GM23338 (cell line): ENCODE measurements around the gene KLHL12. TPM values are rescaled to one million over a fixed set of nuclear protein-coding genes. Genes with fewer than 3 reads are reported as not detected.
"Not testable (repeated sequence)": the region's sequence is repeated elsewhere in the genome, so short reads cannot be mapped to it uniquely, and the experiment has no call there.

ENCODE experiments used
- ATAC-seq: fragments of 200-7000 bp; cut with Tn5 transposase; 3 replicates; pipeline ENCODE4 v1.9.1; 2020
- DNase-seq: peaks from one replicate; pipeline ENCODE4 v3.0.0-alpha.2; 2015; ENCODE audit warnings: low spot score
- H2AFZ ChIP-seq: fragments of 200-600 bp; sonication (generic); 2 replicates; pipeline ENCODE4 v1.8.0; 2016; ENCODE audit warnings: antibody characterized with exemption, mild to moderate bottlenecking, moderate library complexity
- H3F3A ChIP-seq: fragments of 200-600 bp; sonication (generic); replicated peaks from 2 replicates; pipeline ENCODE4 v1.8.0; 2017; ENCODE audit warnings: antibody characterized with exemption, mixed run types, low read depth
- H3K27ac ChIP-seq: fragments of 200-600 bp; sonication (generic); 2 replicates; pipeline ENCODE4 v1.6.1; 2016; ENCODE audit warnings: low read depth
- H3K27me3 ChIP-seq: fragments of 200-600 bp; sonication (generic); 2 replicates; pipeline ENCODE4 v1.8.0; 2016; ENCODE audit warnings: mild to moderate bottlenecking, mixed run types, moderate library complexity; ENCODE audit not compliant: insufficient read depth
- H3K36me3 ChIP-seq: fragments of 200-600 bp; sonication (generic); 2 replicates; pipeline ENCODE4 v1.8.0; 2016; ENCODE audit warnings: mild to moderate bottlenecking; ENCODE audit not compliant: insufficient read depth
- H3K4me1 ChIP-seq: fragments of 200-600 bp; sonication (generic); 2 replicates; pipeline ENCODE4 v1.8.0; 2016; ENCODE audit warnings: mild to moderate bottlenecking, moderate library complexity; ENCODE audit not compliant: insufficient read depth
- H3K4me2 ChIP-seq: fragments of 200-600 bp; sonication (generic); 2 replicates; pipeline ENCODE4 v1.7.1; 2017; ENCODE audit warnings: mixed run types
- H3K4me3 ChIP-seq: fragments of 200-600 bp; sonication (generic); 2 replicates; pipeline ENCODE4 v1.6.1; 2016; ENCODE audit warnings: mixed run types
- H3K79me2 ChIP-seq: fragments of 200-600 bp; sonication (generic); replicated peaks from 2 replicates; pipeline ENCODE4 v1.8.0; 2017; ENCODE audit warnings: mild to moderate bottlenecking; ENCODE audit not compliant: insufficient read depth
- H3K9me2 ChIP-seq: fragments of 200-600 bp; sonication (generic); 2 replicates; pipeline ENCODE4 v1.8.0; 2017; ENCODE audit not compliant: insufficient read depth
- H4K20me1 ChIP-seq: fragments of 200-600 bp; sonication (generic); replicated peaks from 2 replicates; pipeline ENCODE4 v1.8.0; 2017; ENCODE audit warnings: mild to moderate bottlenecking; ENCODE audit not compliant: insufficient read depth
- H3K27ac Mint-ChIP-seq: 2 replicates; pipeline ENCODE4 v1.8.0; 2020; ENCODE audit warnings: inconsistent platforms, mild to moderate bottlenecking, moderate library complexity, mixed read lengths
- H3K27me3 Mint-ChIP-seq: 3 replicates; pipeline ENCODE4 v1.8.0; 2022; ENCODE audit warnings: low read depth, mild to moderate bottlenecking, moderate library complexity, mixed read lengths, inconsistent platforms; ENCODE audit not compliant: insufficient read depth, poor library complexity
- H3K36me3 Mint-ChIP-seq: 3 replicates; pipeline ENCODE4 v1.8.0; 2021; ENCODE audit warnings: low read depth, mild to moderate bottlenecking, inconsistent platforms, moderate library complexity, mixed read lengths
- H3K4me1 Mint-ChIP-seq: 3 replicates; pipeline ENCODE4 v1.8.0; 2020; ENCODE audit warnings: mild to moderate bottlenecking, inconsistent platforms, mixed read lengths
- H3K4me3 Mint-ChIP-seq: 3 replicates; pipeline ENCODE4 v1.8.0; 2021; ENCODE audit warnings: moderate library complexity, mild to moderate bottlenecking, inconsistent platforms, mixed read lengths
- H3K9me3 Mint-ChIP-seq: 3 replicates; pipeline ENCODE4 v1.8.0; 2020; ENCODE audit warnings: moderate library complexity, mild to moderate bottlenecking, inconsistent platforms, mixed read lengths
- polyA plus RNA-seq: library from polyadenylated mRNA; unstranded; fragments of >200 nt; fragmentation: Nextera tagmentation; extraction: Ambion mirVana; gene quantifications from 2 replicates; pipeline ENCODE4 v1.2.1, GENCODE V29; 2016
- total RNA-seq: library from RNA; depleted of rRNA; stranded (reverse); fragments of >200 nt; shearing (Covaris generic); gene quantifications from 2 replicates; pipeline ENCODE4 v1.2.3, GENCODE V29; 2014
- TF ChIP-seq, protein P1 (sequence below): fragments of 250-450 bp; sonication (Bioruptor Pico); IDR thresholded peaks from 2 replicates; pipeline ENCODE4 v1.5.0; 2020; ENCODE audit warnings: mild to moderate bottlenecking, moderate library complexity

Gene KLHL12
- total and polyA plus RNA-seq, 2 experiments from 2014 or later, result 14.6 to 27.5 TPM

DNA sequence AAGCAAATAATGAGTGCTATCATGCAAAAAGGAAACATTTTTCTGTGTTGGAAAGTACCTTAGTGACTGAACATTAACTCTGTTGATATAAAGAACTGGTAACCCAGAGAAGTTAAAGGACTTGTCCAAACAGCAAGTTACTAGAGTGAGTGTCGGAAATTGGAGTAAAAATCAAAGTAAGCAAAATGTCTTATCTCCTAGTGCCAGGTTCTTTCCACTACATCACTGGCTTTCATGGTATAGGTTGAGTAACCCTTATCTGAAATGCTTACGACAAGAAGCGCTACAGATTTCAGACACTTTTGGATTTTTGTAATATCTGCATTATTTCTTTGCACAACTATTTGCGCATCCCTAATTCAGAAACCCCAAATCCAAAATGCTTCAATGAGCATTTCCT is 21.7 kb downstream of the KLHL12 start:
- no peaks in the 10 kb centered on the region for H3F3A ChIP-seq
- no peak for ATAC-seq
- peaks cover 15% of the 10 kb centered on the region for H3K36me3 ChIP-seq
- no peak overlapping the region for H3K4me2 ChIP-seq
- Mint-ChIP-seq H3K27me3 (peaks cover 2% of the 10 kb centered on the region), H3K27ac (no peak overlapping the region), H3K4me3 (no peak overlapping the region), H3K36me3 (peaks cover 13% of the 10 kb centered on the region), H3K4me1 (no peaks in the 10 kb centered on the region), H3K9me3 (no peaks in the 10 kb centered on the region)
- no peak overlapping the region for H2AFZ ChIP-seq
- no peaks in the 10 kb centered on the region for H3K4me1 ChIP-seq
- no peak overlapping the region for H3K4me3 ChIP-seq
- H3K27me3 ChIP-seq, result no peaks in the 10 kb centered on the region
- no peak for DNase-seq
- no peaks in the 10 kb centered on the region for H3K9me2 ChIP-seq
- TF ChIP-seq, protein P1, sequence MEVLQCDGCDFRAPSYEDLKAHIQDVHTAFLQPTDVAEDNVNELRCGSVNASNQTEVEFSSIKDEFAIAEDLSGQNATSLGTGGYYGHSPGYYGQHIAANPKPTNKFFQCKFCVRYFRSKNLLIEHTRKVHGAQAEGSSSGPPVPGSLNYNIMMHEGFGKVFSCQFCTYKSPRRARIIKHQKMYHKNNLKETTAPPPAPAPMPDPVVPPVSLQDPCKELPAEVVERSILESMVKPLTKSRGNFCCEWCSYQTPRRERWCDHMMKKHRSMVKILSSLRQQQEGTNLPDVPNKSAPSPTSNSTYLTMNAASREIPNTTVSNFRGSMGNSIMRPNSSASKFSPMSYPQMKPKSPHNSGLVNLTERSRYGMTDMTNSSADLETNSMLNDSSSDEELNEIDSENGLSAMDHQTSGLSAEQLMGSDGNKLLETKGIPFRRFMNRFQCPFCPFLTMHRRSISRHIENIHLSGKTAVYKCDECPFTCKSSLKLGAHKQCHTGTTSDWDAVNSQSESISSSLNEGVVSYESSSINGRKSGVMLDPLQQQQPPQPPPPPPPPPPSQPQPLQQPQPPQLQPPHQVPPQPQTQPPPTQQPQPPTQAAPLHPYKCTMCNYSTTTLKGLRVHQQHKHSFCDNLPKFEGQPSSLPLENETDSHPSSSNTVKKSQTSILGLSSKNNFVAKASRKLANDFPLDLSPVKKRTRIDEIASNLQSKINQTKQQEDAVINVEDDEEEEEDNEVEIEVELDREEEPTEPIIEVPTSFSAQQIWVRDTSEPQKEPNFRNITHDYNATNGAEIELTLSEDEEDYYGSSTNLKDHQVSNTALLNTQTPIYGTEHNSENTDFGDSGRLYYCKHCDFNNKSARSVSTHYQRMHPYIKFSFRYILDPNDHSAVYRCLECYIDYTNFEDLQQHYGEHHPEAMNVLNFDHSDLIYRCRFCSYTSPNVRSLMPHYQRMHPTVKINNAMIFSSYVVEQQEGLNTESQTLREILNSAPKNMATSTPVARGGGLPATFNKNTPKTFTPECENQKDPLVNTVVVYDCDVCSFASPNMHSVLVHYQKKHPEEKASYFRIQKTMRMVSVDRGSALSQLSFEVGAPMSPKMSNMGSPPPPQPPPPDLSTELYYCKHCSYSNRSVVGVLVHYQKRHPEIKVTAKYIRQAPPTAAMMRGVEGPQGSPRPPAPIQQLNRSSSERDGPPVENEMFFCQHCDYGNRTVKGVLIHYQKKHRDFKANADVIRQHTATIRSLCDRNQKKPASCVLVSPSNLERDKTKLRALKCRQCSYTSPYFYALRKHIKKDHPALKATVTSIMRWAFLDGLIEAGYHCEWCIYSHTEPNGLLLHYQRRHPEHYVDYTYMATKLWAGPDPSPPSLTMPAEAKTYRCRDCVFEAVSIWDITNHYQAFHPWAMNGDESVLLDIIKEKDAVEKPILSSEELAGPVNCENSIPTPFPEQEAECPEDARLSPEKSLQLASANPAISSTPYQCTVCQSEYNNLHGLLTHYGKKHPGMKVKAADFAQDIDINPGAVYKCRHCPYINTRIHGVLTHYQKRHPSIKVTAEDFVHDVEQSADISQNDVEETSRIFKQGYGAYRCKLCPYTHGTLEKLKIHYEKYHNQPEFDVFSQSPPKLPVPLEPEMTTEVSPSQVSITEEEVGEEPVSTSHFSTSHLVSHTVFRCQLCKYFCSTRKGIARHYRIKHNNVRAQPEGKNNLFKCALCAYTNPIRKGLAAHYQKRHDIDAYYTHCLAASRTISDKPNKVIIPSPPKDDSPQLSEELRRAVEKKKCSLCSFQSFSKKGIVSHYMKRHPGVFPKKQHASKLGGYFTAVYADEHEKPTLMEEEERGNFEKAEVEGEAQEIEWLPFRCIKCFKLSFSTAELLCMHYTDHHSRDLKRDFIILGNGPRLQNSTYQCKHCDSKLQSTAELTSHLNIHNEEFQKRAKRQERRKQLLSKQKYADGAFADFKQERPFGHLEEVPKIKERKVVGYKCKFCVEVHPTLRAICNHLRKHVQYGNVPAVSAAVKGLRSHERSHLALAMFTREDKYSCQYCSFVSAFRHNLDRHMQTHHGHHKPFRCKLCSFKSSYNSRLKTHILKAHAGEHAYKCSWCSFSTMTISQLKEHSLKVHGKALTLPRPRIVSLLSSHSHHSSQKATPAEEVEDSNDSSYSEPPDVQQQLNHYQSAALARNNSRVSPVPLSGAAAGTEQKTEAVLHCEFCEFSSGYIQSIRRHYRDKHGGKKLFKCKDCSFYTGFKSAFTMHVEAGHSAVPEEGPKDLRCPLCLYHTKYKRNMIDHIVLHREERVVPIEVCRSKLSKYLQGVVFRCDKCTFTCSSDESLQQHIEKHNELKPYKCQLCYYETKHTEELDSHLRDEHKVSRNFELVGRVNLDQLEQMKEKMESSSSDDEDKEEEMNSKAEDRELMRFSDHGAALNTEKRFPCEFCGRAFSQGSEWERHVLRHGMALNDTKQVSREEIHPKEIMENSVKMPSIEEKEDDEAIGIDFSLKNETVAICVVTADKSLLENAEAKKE (CRISPR knock-in tag), result no peak
- H3K27ac ChIP-seq, result no peak overlapping the region
- H4K20me1 ChIP-seq, result no peaks in the 10 kb centered on the region
- no peaks in the 10 kb centered on the region for H3K79me2 ChIP-seq

DNA sequence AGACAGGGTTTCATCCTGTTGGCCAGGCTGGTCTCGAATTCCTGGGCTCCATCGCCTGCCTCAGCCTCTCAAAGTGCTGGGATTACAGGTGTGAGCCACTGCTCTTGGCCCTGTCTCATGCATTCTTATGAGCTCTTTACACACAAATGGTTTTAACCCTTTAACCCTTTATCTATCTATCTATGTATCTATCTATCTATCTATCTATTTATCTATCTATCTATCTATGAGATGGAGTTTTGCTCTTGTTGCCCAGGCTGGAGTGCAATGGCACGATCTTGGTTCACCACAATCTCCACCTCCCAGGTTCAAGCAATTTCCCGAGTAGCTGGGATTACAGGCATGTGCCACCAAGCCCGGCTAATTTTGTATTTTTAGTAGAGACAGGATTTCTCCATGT is 23.2 kb downstream of the KLHL12 start:
- H3K9me3 Mint-ChIP-seq, H3K27me3 ChIP-seq, H3K27me3 Mint-ChIP-seq, H3K79me2 ChIP-seq, ATAC-seq, H3K4me2 ChIP-seq, H3K4me1 ChIP-seq, H3K4me3 ChIP-seq, DNase-seq, H4K20me1 ChIP-seq, H3K9me2 ChIP-seq, H3F3A ChIP-seq, H3K36me3 Mint-ChIP-seq, H3K4me3 Mint-ChIP-seq, H2AFZ ChIP-seq, H3K27ac ChIP-seq, H3K4me1 Mint-ChIP-seq, H3K27ac Mint-ChIP-seq: not testable (repeated sequence)
- H3K36me3 ChIP-seq, result peaks cover 12% of the 10 kb centered on the region
